NB4 (cell line): ENCODE measurements around the gene ASXL2.
A peak's percentile ranks its signal among the peaks of the same experiment; 100 is the strongest.

ENCODE experiments used
- DNase-seq: peaks from one replicate; pipeline ENCODE4 v3.0.0; 2010; ENCODE audit warnings: low read depth
- H3K4me3 ChIP-seq: one replicate; pipeline ENCODE4 v1.5.1; 2011; ENCODE audit warnings: mild to moderate bottlenecking, low read depth, low read length, moderate library complexity
- CTCF ChIP-seq: IDR thresholded peaks from one replicate; pipeline ENCODE4 v1.5.1; 2012; ENCODE audit warnings: low read depth, low read length
- MYC ChIP-seq: IDR thresholded peaks from 2 replicates; pipeline ENCODE4 v1.6.1; 2011; ENCODE audit warnings: low read depth, low read length
- POLR2A ChIP-seq: IDR thresholded peaks from 2 replicates; pipeline ENCODE4 v1.6.1; 2011; ENCODE audit warnings: mild to moderate bottlenecking; ENCODE audit not compliant: insufficient read length; ENCODE audit errors: extremely low read depth
- TF ChIP-seq, protein P1 (sequence below): IDR thresholded peaks from 2 replicates; pipeline ENCODE4 v1.6.1; 2011; ENCODE audit warnings: low read depth, low read length

Gene ASXL2

GRCh38 chr2:25878361-25879132, at the start of gene ASXL2:
TSS of gene ASXL2 (minus strand) at chr2:25878487. CDS start at chr2:25878222, 265 bp downstream.
- TF ChIP-seq POLR2A (peak; percentile 85), CTCF (no peak), MYC (peak; percentile 57; the same call in 1 of the 2 replicates)
- TF ChIP-seq, protein P1, sequence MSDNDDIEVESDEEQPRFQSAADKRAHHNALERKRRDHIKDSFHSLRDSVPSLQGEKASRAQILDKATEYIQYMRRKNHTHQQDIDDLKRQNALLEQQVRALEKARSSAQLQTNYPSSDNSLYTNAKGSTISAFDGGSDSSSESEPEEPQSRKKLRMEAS = peak; percentile 47
- peak; percentile 99 for DNase-seq
- peak within 1 kb of the TSS; percentile 86 for H3K4me3 ChIP-seq

GRCh38 chr2:25926984-25927756, 48.9 kb upstream of the ASXL2 start:
- H3K4me3 ChIP-seq = no peak overlapping the region

DNA sequence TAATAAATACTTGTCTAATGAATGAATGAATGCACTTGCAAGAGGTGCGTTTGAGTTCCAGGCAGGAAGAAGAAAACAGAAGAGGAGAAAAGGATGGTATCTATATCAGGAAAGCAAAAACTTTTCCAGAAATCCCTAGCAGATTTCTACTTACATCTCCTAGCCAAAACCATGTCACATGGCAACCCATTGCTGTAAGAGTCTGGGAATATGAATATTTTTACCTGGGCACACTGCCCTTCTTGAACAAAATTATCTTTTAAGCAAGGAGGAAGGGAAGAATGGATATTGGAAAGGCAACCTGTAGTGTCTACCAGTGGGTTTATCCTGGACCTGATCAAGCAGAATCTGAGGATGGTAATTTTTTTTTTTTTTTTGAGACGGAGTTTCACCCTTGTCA, 44.2 kb upstream of the ASXL2 start:
- DNase-seq = no peak
- TF ChIP-seq, protein P1 = no peak
- TF ChIP-seq CTCF (no peak), POLR2A (no peak), MYC (no peak)
- no peak overlapping the region for H3K4me3 ChIP-seq

More at GRCh38 chr2:25926984-25927756, 48.9 kb upstream of the ASXL2 start:
- no peak for DNase-seq
- TF ChIP-seq MYC (no peak), POLR2A (no peak), CTCF (no peak)
- TF ChIP-seq, protein P1 = no peak

DNA sequence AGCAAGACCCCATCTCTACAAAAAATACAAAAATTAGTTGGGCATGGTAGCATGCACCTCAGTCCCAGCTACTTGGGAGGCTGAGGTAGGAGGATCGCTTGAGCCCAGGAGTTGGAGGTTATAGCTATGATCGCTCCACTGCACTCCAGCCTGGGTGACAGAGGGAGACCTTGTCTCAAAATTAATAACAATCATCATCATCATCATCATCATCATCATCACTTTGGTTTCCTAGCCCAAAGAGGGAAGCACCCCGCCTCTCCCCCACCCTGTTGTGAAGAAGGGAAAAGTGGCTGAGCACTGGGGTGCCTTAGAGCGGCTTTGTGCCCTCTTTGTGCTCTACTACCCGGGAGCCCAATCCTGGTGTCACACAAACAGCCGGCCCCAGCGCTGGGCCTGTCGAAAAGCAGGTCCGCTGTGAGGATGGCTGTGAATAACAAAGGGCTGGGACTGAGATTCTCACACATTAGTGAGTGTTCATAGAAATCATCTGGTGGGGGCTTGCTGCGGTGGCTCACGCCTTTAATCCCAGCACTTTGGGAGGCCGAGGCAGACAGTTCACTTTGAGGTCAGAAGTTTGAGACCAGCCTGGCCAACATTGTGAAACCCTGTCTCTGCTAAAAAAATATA, 42.6 kb upstream of the ASXL2 start:
- H3K4me3 ChIP-seq = no peak overlapping the region
- TF ChIP-seq, protein P1 = no peak
- no peak for TF ChIP-seq POLR2A
- no peak for TF ChIP-seq MYC
- TF ChIP-seq CTCF = no peak
- DNase-seq = no peak

GRCh38 chr2:25920336-25920735, 42.0 kb upstream of the ASXL2 start:
- no peak for DNase-seq
- TF ChIP-seq, protein P1 = no peak
- TF ChIP-seq MYC (no peak), CTCF (no peak), POLR2A (no peak)
- H3K4me3 ChIP-seq = no peak overlapping the region
